Raji (cell line): Measurements from ENCODE around the gene GPR42.
A peak's percentile ranks its signal among the peaks of the same experiment; 100 is the strongest.

ENCODE experiments used
- POLR2A ChIP-seq: IDR thresholded peaks from 2 replicates; pipeline ENCODE4 v1.6.1; 2011; ENCODE audit warnings: low read depth, low read length, control low read depth; ENCODE audit not compliant: insufficient read depth

GPR42 gene

GRCh38 chr19:35370722-35371121, at the start of gene GPR42:
GPR42 (plus strand) TSS chr19:35371068; CDS start chr19:35371360, 292 bp downstream.
- TF ChIP-seq POLR2A = no peak

- no peak for TF ChIP-seq POLR2A
These were observed 49.6 kb upstream of the GPR42 start for GRCh38 chr19:35321291-35321690.

GRCh38 chr19:35322014-35322413, 48.9 kb upstream of the GPR42 start:
- no peak for TF ChIP-seq POLR2A

GRCh38 chr19:35327642-35328041, 43.2 kb upstream of the GPR42 start:
- no peak for TF ChIP-seq POLR2A

- peak; percentile 96 for TF ChIP-seq POLR2A
These were observed 42.0 kb upstream of the GPR42 start, which contains the start of gene CD22 for GRCh38 chr19:35328851-35329285. CD22 (plus strand) TSS chr19:35329187; CDS start chr19:35332041, 2,854 bp downstream.

- peak; percentile 8; the same call in 1 of the 2 replicates for TF ChIP-seq POLR2A
These were observed 41.5 kb upstream of the GPR42 start for GRCh38 chr19:35329323-35329722.

- TF ChIP-seq POLR2A = peak; percentile 82
These were observed 40.4 kb upstream of the GPR42 start for GRCh38 chr19:35330475-35330874.

GRCh38 chr19:35331551-35332214, 39.2 kb upstream of the GPR42 start:
- 0 out of 2 replicates have a peak, but pooled peaks have one; percentile 22 for TF ChIP-seq POLR2A

GRCh38 chr19:35332817-35333216, 38.1 kb upstream of the GPR42 start:
- TF ChIP-seq POLR2A = no peak

- TF ChIP-seq POLR2A = no peak
These were observed 36.6 kb upstream of the GPR42 start for GRCh38 chr19:35334144-35334753.

- TF ChIP-seq POLR2A = no peak
These were observed 34.5 kb upstream of the GPR42 start for GRCh38 chr19:35336166-35336955.

GRCh38 chr19:35337097-35337983, 33.5 kb upstream of the GPR42 start:
- TF ChIP-seq POLR2A = no peak

GRCh38 chr19:35337984-35338296, 32.9 kb upstream of the GPR42 start:
- TF ChIP-seq POLR2A = no peak

GRCh38 chr19:35340431-35340830, 30.4 kb upstream of the GPR42 start:
- TF ChIP-seq POLR2A = no peak

- no peak for TF ChIP-seq POLR2A
These were observed 29.9 kb upstream of the GPR42 start for GRCh38 chr19:35341006-35341405.
